WTC11 (cell line): Measurements from ENCODE around the gene SMYD5. TPM values are rescaled to one million over a fixed set of nuclear protein-coding genes. Genes with fewer than 3 reads are reported as not detected.

Experiments
- ATAC-seq: fragments of 200-7000 bp; cut with Tn5 transposase; 2 replicates; pipeline ENCODE4 v1.10.0; 2021; ENCODE audit warnings: mild to moderate bottlenecking, moderate library complexity
- CTCF ChIA-PET: fragments of 300-600 bp; sonication (Branson Sonifier 250); formaldehyde crosslinking; loops from one replicate; lab custom pipeline; 2021; ENCODE audit warnings: antibody characterized with exemption; lab: Charles Lee
- POLR2A ChIA-PET: fragments of 350-600 bp; sonication (Branson Sonifier 250); formaldehyde crosslinking; loops from one replicate; lab custom pipeline; 2021; ENCODE audit warnings: antibody characterized with exemption; lab: Charles Lee
- DNase-seq: peaks from one replicate; pipeline ENCODE4 v3.0.0; 2021; ENCODE audit warnings: low spot score
- H3K27ac Mint-ChIP-seq: 2 replicates; pipeline ENCODE4 v1.8.0; 2021; ENCODE audit warnings: mixed read lengths
- H3K27me3 Mint-ChIP-seq: 2 replicates; pipeline ENCODE4 v1.8.0; 2021; ENCODE audit warnings: low read depth, mild to moderate bottlenecking, moderate library complexity, mixed read lengths
- H3K36me3 Mint-ChIP-seq: 2 replicates; pipeline ENCODE4 v1.8.0; 2021; ENCODE audit warnings: mixed read lengths
- H3K4me1 Mint-ChIP-seq: 2 replicates; pipeline ENCODE4 v1.8.0; 2022; ENCODE audit warnings: mixed read lengths
- H3K4me3 Mint-ChIP-seq: 2 replicates; pipeline ENCODE4 v1.8.0; 2021; ENCODE audit warnings: mild to moderate bottlenecking, moderate library complexity, mixed read lengths
- H3K9me3 Mint-ChIP-seq: 2 replicates; pipeline ENCODE4 v1.8.0; 2021; ENCODE audit warnings: mixed read lengths
- AFF4 ChIP-seq: sonication (generic); formaldehyde crosslinking; IDR thresholded peaks from 2 replicates; pipeline ENCODE4 v1.8.1; 2023; ENCODE audit warnings: mild to moderate bottlenecking, missing genetic modification reagents, borderline replicate concordance
- AR ChIP-seq: fragments of 250-450 bp; sonication (Bioruptor Pico); IDR thresholded peaks from 2 replicates; pipeline ENCODE4 v1.9.0; 2021; ENCODE audit warnings: mild to moderate bottlenecking
- CDX4 ChIP-seq: fragments of 250-450 bp; sonication (Bioruptor Pico); IDR thresholded peaks from 2 replicates; pipeline ENCODE4 v1.9.0; 2021; ENCODE audit warnings: moderate library complexity, mild to moderate bottlenecking, inconsistent platforms, borderline replicate concordance
- CTCF ChIP-seq: fragments of 200-600 bp; IDR thresholded peaks from 2 replicates; pipeline ENCODE4 v1.8.0; 2022; ENCODE audit warnings: antibody characterized with exemption
- EMX1 ChIP-seq: fragments of 250-450 bp; sonication (Bioruptor Pico); IDR thresholded peaks from 2 replicates; pipeline ENCODE4 v1.8.0; 2021; ENCODE audit warnings: mild to moderate bottlenecking
- ETV6 ChIP-seq: sonication (generic); formaldehyde crosslinking; IDR thresholded peaks from 2 replicates; pipeline ENCODE4 v1.8.1; 2022; ENCODE audit warnings: mild to moderate bottlenecking, missing genetic modification reagents
- GABPB1 ChIP-seq: sonication (generic); formaldehyde crosslinking; IDR thresholded peaks from 2 replicates; pipeline ENCODE4 v1.8.1; 2023; ENCODE audit warnings: mild to moderate bottlenecking, missing genetic modification reagents
- GTF2I ChIP-seq: fragments of 250-450 bp; sonication (Bioruptor Pico); conservative IDR thresholded peaks from 2 replicates; pipeline ENCODE4 v1.4.0; 2021; ENCODE audit warnings: mild to moderate bottlenecking
- OVOL2 ChIP-seq: fragments of 250-450 bp; sonication (Bioruptor Pico); IDR thresholded peaks from 2 replicates; pipeline ENCODE4 v1.9.0; 2021; ENCODE audit warnings: mild to moderate bottlenecking, borderline replicate concordance
- TP53 ChIP-seq: sonication (generic); formaldehyde crosslinking; IDR thresholded peaks from 2 replicates; pipeline ENCODE4 v1.8.1; 2023; ENCODE audit warnings: mild to moderate bottlenecking, missing genetic modification reagents
- ZNF138 ChIP-seq: sonication (generic); formaldehyde crosslinking; conservative IDR thresholded peaks from 2 replicates; pipeline ENCODE4 v1.8.1; 2022; ENCODE audit warnings: mild to moderate bottlenecking, moderate library complexity, missing genetic modification reagents
- total RNA-seq: library from RNA; stranded (reverse); gene quantifications from 3 replicates; pipeline ENCODE4 v1.2.3, GENCODE V29; 2021
- TF ChIP-seq, protein P1 (sequence below): sonication (generic); formaldehyde crosslinking; IDR thresholded peaks from 2 replicates; pipeline ENCODE4 v1.8.1; 2022; ENCODE audit warnings: mild to moderate bottlenecking, missing genetic modification reagents, moderate library complexity, borderline replicate concordance
- TF ChIP-seq, protein P2 (sequence below): sonication (generic); formaldehyde crosslinking; IDR thresholded peaks from 2 replicates; pipeline ENCODE4 v1.8.0; 2023; ENCODE audit warnings: missing genetic modification reagents

The SMYD5 gene
- total RNA-seq, 1 experiment from 2014 or later = 46.7 TPM

DNA sequence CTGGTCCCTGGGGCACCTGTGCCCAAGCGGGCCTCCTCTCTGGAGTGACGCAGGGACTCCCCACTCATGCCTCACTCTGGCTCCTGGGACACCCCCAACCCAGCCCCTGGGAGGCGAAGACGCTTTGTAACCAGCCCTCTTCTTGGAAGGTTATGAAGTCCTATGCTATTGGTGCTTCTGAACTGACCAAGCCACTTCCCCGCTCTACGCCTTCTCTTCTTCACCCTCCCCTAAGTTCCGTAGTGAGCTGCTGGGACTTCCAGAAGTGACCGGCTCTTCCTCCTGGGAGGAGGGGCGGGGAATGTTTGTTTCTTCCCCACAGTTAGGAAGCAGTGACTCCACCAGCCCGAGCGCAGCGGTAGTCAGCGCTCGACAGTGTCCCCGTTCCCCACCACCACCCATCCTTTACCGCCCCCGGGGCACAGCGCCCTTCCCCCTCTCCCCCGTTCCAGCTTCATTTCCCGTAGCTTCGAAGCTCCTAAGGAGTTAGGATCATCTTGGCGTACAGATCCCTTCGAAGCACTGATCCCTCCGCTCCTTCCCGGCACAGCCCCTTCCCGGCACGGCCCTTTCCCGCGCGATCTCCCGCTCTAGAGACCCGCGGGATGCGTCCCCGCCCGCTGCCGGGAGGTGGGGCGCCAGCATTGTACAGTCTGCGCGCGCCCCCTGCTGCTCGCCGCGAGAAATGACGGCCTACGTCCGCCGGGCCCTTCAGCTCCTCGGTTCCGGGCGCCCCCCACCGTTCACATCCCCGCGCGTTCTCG is 37.0 kb upstream of the SMYD5 start (continued):
- TF ChIP-seq ETV6 (CRISPR knock-in tag) (no peak), GABPB1 (CRISPR knock-in tag) (peak; percentile 59)

DNA sequence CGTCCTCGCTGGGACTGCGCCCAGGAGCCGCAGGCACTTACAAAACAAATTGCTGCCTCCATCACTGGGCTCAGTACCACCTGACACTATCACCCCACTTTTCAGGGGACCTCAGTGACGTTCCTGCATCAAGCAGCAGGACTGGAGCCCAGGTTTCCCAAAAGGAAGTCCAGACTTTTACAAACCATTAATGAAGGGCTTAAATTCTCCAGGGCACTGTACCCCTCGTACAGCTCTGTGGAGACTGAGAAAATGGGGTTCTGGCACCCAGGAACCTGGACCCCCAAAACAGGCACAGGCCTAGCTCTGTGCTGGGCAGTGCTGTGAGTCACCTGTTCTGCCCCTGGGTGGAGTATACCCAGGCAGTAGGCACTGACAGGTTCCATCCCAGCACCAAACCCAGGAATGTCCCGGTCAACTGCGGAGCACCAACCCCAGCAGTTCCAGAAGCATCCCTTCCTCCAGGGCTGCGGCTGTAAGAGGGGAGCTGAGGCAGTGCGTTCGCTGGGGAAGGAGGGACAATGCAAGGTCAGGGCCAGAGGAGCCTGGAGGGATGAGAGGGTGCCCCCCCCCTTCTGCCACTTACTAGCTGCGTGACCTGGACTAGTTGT is 36.3 kb upstream of the SMYD5 start:
- Mint-ChIP-seq H3K27me3 (peaks cover 97% of the 10 kb centered on the region), H3K27ac (no peak overlapping the region), H3K36me3 (no peaks in the 10 kb centered on the region), H3K4me1 (peaks cover 22% of the 10 kb centered on the region), H3K4me3 (peak overlapping the region; percentile 86), H3K9me3 (no peaks in the 10 kb centered on the region)
- CTCF ChIA-PET = interaction anchor here (0.6 to 5.2 kb wide), 82 partner anchors 9 to 1025 kb away, joined by 3 to 179 read pairs (median 6); partner anchors contain the start of genes CCT7, EGR4, EMX1 and NOTO
- TF ChIP-seq AFF4 = no peak
- TF ChIP-seq, protein P1, sequence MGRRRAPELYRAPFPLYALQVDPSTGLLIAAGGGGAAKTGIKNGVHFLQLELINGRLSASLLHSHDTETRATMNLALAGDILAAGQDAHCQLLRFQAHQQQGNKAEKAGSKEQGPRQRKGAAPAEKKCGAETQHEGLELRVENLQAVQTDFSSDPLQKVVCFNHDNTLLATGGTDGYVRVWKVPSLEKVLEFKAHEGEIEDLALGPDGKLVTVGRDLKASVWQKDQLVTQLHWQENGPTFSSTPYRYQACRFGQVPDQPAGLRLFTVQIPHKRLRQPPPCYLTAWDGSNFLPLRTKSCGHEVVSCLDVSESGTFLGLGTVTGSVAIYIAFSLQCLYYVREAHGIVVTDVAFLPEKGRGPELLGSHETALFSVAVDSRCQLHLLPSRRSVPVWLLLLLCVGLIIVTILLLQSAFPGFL = no peak
- POLR2A ChIA-PET = interaction anchor here (0.5 to 2.2 kb wide), 5 partner anchors 21 to 285 kb away, joined by 3 to 6 read pairs (median 3); no protein-coding TSS in a partner anchor
- peak; percentile 38 for DNase-seq
- ATAC-seq = peak; percentile 33

GRCh38 chr2:73185965-73186364 is 28.1 kb upstream of the SMYD5 start:
- peaks cover 86% of the 10 kb centered on the region for H3K27me3 Mint-ChIP-seq
- POLR2A ChIA-PET = no interaction called here
- DNase-seq (no peak), ATAC-seq (no peak)
- H3K9me3 Mint-ChIP-seq = peaks cover 9% of the 10 kb centered on the region
- no peaks in the 10 kb centered on the region for H3K4me1 Mint-ChIP-seq
- no peak overlapping the region for H3K27ac Mint-ChIP-seq
- TF ChIP-seq ZNF138 (CRISPR knock-in tag) (no peak), GTF2I (CRISPR knock-in tag) (no peak), TP53 (CRISPR knock-in tag) (no peak), CDX4 (CRISPR knock-in tag) (no peak), GABPB1 (CRISPR knock-in tag) (no peak), OVOL2 (CRISPR knock-in tag) (no peak), CTCF (no peak), EMX1 (CRISPR knock-in tag) (no peak), AFF4 (no peak), AR (no peak)
- TF ChIP-seq, protein P2, sequence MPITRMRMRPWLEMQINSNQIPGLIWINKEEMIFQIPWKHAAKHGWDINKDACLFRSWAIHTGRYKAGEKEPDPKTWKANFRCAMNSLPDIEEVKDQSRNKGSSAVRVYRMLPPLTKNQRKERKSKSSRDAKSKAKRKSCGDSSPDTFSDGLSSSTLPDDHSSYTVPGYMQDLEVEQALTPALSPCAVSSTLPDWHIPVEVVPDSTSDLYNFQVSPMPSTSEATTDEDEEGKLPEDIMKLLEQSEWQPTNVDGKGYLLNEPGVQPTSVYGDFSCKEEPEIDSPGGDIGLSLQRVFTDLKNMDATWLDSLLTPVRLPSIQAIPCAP (CRISPR knock-in tag) = no peak
- TF ChIP-seq, all 79 proteins: peak for 0
- Mint-ChIP-seq H3K36me3 (peaks cover 2% of the 10 kb centered on the region; the same call in 1 of the 2 replicates), H3K4me3 (no peak overlapping the region)
- CTCF ChIA-PET = interaction anchor here (1.1 to 3.2 kb wide), 2 partner anchors 9 to 27 kb away, joined by 4 to 21 read pairs; no protein-coding TSS in a partner anchor
